ENCODE data around the gene FOXP4. TPM values are rescaled to one million over a fixed set of nuclear protein-coding genes. Genes with fewer than 3 reads are reported as not detected.

Gene FOXP4
- total and polyA plus RNA-seq, 2 of the 13 experiments (the other 11 are each of a cell fraction or from before 2014, with no cell fraction given), result 11.0 to 12.4 TPM

DNA sequence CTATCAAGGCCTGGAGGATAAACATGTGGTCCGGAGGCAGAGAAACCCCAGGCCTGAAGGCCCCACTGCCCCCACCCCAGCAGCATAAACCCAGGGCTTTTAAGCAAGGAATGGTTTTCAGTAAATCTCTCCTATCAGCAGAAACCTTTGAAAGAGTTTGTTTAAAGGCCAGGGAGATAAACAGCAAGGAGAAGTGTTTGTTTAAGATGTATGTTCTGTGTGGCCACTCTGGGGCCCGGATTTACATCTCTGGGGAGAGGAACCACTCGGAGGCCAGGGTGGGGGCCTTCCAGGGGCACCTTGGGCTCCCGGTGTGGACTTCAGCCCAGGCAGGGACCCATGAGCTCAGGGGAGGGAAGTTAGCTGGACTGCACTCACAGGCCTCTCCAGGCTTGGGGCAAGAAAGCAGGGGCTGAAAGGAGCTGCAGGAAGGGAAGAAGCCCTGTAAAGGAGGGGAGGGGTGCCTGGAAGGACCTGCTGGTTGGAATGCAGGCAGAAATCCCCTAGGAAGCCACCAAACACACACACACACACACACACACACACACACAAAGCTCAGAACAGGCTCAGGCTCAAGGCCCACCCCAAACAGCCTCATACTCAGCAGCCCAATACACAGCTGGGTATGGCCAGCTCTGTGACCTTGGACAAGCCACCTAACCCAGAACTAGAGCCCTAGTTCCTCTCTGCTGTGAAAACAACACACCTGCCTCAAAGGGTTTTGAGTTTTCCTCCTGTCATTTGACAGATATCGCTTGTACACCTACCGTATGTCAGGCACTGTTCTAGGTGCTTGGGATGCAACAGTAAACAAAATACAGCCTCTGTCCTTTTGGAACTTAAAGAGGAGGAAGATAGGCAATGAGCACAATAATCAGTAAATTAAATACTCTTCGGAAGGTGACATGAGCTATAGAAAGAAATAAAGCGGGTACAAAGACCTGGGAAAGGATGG is 26.2 kb upstream of the FOXP4 start (continued):
- TF ChIP-seq, protein P1, sequence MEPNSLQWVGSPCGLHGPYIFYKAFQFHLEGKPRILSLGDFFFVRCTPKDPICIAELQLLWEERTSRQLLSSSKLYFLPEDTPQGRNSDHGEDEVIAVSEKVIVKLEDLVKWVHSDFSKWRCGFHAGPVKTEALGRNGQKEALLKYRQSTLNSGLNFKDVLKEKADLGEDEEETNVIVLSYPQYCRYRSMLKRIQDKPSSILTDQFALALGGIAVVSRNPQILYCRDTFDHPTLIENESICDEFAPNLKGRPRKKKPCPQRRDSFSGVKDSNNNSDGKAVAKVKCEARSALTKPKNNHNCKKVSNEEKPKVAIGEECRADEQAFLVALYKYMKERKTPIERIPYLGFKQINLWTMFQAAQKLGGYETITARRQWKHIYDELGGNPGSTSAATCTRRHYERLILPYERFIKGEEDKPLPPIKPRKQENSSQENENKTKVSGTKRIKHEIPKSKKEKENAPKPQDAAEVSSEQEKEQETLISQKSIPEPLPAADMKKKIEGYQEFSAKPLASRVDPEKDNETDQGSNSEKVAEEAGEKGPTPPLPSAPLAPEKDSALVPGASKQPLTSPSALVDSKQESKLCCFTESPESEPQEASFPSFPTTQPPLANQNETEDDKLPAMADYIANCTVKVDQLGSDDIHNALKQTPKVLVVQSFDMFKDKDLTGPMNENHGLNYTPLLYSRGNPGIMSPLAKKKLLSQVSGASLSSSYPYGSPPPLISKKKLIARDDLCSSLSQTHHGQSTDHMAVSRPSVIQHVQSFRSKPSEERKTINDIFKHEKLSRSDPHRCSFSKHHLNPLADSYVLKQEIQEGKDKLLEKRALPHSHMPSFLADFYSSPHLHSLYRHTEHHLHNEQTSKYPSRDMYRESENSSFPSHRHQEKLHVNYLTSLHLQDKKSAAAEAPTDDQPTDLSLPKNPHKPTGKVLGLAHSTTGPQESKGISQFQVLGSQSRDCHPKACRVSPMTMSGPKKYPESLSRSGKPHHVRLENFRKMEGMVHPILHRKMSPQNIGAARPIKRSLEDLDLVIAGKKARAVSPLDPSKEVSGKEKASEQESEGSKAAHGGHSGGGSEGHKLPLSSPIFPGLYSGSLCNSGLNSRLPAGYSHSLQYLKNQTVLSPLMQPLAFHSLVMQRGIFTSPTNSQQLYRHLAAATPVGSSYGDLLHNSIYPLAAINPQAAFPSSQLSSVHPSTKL (CRISPR knock-in tag; IDR thresholded peaks at IDR 0.05), result peak; percentile 87
- TF ChIP-seq SP4 (CRISPR knock-in tag; IDR thresholded peaks at IDR 0.05) (peak; percentile 70; the same call in 1 of the 2 replicates), ZNF317 (CRISPR knock-in tag; IDR thresholded peaks at IDR 0.05) (peak; percentile 75), NCOA1 (CRISPR knock-in tag; IDR thresholded peaks at IDR 0.05) (peak; percentile 92; the same call in 1 of the 2 replicates), ZNF670 (CRISPR knock-in tag; IDR thresholded peaks at IDR 0.05; ENCODE audit: borderline replicate concordance) (peak; percentile 82), RBM22 (optimal IDR thresholded peaks at IDR 0.05; ENCODE audit: low read length) (no peak), CREM (IDR thresholded peaks at IDR 0.05) (peak; percentile 90), CREM (CRISPR knock-in tag; IDR thresholded peaks at IDR 0.05) (no peak), TCF7L2 (IDR thresholded peaks at IDR 0.05; ENCODE audit: low read depth, low read length) (peak; percentile 58; the same call in 1 of the 2 replicates), ZNF883 (CRISPR knock-in tag; IDR thresholded peaks at IDR 0.05; ENCODE audit: not compliant biosample characterization) (no peak), HNRNPL (IDR thresholded peaks at IDR 0.05; ENCODE audit: low read depth, low read length) (peak; percentile 20; the same call in 1 of the 2 replicates), ZNF33B (CRISPR knock-in tag; IDR thresholded peaks at IDR 0.05) (peak; percentile 34; the same call in 1 of the 2 replicates), ZFP36L1 (CRISPR knock-in tag; IDR thresholded peaks at IDR 0.05) (peak; percentile 72; the same call in 1 of the 2 replicates)
- TF ChIP-seq, protein P2, sequence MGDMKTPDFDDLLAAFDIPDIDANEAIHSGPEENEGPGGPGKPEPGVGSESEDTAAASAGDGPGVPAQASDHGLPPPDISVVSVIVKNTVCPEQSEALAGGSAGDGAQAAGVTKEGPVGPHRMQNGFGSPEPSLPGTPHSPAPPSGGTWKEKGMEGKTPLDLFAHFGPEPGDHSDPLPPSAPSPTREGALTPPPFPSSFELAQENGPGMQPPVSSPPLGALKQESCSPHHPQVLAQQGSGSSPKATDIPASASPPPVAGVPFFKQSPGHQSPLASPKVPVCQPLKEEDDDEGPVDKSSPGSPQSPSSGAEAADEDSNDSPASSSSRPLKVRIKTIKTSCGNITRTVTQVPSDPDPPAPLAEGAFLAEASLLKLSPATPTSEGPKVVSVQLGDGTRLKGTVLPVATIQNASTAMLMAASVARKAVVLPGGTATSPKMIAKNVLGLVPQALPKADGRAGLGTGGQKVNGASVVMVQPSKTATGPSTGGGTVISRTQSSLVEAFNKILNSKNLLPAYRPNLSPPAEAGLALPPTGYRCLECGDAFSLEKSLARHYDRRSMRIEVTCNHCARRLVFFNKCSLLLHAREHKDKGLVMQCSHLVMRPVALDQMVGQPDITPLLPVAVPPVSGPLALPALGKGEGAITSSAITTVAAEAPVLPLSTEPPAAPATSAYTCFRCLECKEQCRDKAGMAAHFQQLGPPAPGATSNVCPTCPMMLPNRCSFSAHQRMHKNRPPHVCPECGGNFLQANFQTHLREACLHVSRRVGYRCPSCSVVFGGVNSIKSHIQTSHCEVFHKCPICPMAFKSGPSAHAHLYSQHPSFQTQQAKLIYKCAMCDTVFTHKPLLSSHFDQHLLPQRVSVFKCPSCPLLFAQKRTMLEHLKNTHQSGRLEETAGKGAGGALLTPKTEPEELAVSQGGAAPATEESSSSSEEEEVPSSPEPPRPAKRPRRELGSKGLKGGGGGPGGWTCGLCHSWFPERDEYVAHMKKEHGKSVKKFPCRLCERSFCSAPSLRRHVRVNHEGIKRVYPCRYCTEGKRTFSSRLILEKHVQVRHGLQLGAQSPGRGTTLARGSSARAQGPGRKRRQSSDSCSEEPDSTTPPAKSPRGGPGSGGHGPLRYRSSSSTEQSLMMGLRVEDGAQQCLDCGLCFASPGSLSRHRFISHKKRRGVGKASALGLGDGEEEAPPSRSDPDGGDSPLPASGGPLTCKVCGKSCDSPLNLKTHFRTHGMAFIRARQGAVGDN (CRISPR knock-in tag; IDR thresholded peaks at IDR 0.05), result peak; percentile 94
- TF ChIP-seq, protein P3, sequence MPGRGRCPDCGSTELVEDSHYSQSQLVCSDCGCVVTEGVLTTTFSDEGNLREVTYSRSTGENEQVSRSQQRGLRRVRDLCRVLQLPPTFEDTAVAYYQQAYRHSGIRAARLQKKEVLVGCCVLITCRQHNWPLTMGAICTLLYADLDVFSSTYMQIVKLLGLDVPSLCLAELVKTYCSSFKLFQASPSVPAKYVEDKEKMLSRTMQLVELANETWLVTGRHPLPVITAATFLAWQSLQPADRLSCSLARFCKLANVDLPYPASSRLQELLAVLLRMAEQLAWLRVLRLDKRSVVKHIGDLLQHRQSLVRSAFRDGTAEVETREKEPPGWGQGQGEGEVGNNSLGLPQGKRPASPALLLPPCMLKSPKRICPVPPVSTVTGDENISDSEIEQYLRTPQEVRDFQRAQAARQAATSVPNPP (CRISPR knock-in tag; IDR thresholded peaks at IDR 0.05), result peak; percentile 36
- TF ChIP-seq, protein P4, sequence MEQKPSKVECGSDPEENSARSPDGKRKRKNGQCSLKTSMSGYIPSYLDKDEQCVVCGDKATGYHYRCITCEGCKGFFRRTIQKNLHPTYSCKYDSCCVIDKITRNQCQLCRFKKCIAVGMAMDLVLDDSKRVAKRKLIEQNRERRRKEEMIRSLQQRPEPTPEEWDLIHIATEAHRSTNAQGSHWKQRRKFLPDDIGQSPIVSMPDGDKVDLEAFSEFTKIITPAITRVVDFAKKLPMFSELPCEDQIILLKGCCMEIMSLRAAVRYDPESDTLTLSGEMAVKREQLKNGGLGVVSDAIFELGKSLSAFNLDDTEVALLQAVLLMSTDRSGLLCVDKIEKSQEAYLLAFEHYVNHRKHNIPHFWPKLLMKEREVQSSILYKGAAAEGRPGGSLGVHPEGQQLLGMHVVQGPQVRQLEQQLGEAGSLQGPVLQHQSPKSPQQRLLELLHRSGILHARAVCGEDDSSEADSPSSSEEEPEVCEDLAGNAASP (CRISPR knock-in tag; IDR thresholded peaks at IDR 0.05; ENCODE audit: borderline replicate concordance), result peak; percentile 80

All from HepG2 (cell line).